Pons (tissue), 1 donor: Measurements from ENCODE around the gene HOXD3.

Experiments
- DNase-seq: peaks from one replicate; pipeline ENCODE4 v3.0.0-alpha.2; 2016; ENCODE audit warnings: low spot score

The HOXD3 gene

DNA sequence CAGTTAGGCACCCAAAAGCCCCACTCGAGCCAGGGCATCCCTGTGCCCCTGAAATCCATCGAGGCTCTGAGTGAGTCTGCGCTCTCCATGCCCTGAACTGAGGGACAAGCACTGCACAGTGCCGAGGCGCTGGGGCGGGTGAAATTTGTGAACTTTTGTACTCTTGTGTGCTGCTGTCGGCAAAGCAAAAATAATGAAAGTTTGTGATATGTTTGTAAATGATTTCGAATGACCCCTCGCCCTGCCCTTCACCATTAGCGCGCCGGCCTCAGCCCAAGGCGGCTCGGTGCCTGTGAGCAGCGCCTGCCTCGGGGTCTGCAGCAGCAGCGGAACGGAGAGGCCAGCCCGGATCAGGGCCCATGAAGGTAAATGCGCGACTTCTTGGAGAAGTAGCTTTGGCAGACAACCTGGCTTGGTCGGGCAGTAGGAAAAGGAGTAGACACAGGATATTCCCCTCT lies 7.6 kb upstream of the HOXD3 start:
- DNase-seq, result no peak

DNA sequence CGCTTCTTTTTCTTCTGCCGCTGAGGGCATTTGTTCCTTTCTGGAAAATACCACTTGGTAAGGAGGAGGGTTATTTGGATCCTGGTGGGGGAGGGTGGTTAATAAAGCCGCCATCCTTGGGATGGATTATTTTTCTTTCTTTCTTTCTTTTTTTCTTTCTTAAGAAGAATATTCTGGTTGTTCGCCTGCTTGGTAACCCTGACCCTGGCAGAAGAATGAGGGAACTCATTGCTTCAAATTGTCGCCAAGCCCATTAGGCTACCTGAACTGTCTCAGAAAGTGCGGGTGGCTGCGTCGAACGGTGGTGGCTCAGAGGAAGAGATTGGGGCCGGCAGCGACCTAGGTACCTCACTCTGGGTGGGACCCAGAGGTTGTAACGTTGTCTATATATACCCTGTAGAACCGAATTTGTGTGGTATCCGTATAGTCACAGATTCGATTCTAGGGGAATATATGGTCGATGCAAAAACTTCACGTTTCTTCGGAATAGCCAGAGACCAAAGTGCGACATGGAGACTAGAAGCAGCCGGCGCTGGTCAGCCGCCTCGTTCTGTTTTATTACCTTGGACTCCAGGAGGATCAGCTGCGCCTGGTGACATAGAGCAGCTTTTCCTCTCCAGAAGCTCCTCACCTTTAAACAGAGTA lies 7.0 kb upstream of the HOXD3 start:
- DNase-seq, result no peak

DNA sequence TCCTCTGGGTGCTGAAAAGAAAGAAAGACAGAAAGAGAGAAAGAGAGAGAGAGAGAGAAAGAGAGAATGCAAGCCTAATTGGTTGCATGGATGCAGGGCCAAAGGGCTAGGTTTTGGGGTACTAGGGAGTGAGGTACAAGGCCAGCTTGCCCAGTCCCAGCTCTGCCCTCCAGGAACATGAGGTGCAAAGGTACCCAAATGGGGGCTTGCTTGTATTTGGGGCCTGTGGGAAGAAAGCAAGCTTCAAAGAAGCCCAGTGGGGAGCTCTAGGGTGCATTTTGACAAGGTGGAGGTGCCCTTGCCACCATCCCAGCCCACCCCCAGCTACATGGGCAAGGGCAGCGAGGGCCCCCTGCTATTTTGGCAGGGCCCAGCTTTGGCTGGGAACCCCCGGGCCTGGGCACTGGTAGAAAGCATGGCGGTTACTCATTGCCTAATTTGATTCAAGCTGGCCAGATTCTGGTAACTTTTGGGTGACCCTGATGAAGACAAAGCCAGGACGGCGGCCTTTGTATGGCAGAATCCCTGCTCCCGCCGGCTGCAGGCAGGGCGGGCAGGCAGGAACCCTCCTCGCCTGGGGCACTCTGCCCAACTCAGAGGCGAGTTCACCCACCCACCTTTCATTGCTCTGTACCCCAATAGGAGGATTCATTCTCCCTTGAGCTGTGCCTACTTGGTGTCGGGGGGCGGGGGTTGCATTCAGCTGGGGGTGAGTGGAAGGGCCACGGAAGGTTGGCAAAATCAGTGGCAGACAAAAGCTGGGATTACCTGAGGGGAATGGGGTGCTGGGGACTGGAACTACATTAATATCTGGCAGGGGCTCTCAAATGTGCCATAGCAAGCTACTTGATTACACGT lies 6.3 kb upstream of the HOXD3 start:
- DNase-seq, result no peak

DNA sequence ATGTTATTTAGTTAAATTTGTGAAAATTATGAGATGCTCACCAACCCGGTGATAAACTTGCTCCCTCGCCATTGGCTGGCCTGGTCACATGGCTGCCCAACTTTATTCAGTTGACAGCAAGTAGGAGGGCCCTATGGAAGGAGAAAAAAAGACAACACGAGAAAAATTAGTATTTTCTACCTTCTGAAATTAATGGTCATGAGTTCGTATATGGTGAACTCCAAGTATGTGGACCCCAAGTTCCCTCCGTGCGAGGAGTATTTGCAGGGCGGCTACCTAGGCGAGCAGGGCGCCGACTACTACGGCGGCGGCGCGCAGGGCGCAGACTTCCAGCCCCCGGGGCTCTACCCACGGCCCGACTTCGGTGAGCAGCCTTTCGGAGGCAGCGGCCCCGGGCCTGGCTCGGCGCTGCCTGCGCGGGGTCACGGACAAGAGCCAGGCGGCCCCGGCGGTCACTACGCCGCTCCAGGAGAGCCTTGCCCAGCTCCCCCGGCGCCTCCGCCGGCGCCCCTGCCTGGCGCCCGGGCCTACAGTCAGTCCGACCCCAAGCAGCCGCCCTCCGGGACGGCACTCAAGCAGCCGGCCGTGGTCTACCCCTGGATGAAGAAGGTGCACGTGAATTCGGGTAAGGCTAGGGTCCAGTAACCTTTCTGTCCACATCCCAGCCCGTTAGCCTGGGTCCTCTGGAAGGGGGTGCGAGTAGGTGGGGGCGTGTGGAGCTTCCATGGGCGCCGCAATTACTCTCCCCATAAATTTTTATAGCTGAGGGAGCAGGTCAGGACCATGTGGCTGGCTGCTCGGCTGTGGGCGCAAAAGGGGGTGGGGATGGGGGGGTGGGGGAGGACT lies 5.4 kb upstream of the HOXD3 start, which contains the start of gene HOXD4:
TSS of gene HOXD4 (plus strand) at position 109 of the 846 bp plus-strand sequence. CDS start at position 193, 84 bp downstream.
- DNase-seq, result peak; percentile 54

DNA sequence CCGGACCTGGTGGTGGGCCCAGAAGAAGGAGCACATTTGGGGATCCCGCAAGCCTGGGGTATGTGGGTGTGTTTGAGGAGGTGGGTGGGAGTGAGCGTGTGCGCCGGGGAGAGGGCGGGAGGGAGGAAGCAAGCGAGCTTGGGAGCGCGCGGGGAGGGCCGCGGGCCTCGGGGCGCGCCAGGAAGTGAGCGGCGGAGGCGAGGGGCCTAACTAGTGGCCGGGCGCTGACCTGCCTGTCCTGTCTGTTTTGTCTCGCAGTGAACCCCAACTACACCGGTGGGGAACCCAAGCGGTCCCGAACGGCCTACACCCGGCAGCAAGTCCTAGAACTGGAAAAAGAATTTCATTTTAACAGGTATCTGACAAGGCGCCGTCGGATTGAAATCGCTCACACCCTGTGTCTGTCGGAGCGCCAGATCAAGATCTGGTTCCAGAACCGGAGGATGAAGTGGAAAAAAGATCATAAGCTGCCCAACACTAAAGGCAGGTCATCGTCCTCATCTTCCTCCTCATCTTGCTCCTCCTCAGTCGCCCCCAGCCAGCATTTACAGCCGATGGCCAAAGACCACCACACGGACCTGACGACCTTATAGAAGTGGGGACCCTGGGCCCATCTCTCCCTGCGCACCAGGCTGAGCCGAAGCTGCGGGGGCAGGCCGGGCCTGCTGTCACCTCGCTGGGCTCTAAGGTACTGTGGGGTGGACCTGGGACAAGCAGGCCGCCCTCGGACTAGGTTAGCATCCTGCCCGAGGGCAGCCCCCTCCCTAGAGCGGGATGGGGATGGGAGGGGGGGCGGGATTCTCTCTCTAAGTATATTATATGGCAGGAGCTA lies 4.5 kb upstream of the HOXD3 start:
- no peak for DNase-seq

DNA sequence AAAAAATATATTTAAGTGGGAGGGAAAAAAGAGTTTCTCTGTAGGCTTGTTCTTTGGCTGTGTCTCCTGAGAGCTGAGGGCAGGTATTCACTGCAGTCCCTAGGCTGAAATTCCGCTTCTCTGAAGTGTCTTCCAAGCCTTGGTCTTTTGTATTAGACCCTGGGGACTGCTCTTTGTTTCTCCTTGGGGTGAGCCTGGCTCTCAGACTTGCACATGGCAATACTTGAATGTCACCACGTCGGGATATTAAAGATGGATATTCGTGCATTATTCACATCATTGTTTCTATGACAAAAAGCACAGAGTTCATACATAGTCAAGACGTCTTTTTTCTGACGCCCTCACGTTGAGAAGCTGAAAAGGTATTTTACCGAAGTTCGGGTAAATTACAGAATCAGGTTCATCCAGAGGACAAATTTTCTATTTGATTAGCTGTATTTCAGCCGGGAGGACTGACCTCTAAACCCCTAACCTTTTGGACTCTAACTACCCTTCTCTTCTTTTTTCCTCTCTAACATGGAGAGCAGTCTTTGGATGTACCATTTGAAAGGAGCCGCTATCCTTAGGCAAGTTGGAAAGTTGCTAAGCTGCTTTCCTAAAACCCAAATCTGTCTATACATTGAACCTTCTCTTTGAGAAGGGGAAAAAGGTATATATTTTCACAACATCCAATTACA lies 2.4 kb upstream of the HOXD3 start:
- DNase-seq, result no peak

DNA sequence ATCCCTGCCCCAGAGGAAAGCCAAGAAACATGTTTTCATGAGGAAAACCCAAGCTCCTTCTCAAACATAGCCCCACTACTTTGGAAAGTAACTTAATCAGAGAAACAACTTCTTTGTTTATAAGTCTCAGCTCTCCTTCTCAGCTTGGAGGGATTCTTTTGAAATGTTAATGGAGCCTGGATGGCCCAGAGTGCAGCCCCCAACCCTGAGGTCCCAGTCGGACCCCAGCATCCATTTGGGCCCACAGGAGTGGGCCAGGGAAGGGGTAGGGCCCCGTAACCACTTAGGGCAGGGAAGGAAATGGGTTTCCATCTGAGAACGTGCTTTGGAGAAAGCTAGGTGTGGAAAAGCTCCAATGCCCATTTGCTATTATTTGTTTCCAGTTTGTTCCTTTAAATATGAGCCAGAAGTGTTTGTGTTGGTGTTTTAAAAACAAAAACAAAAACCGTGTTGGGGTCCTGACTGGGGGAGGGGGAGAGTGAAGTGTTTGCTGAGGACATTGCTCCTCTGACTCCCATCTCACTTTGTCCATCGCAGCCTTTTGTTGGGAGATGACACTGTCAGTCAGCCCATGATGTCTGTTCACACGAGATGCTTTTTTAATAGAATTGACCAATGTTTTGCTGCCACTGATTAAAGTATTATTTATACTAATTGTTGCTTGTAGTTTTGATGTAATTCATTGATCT lies 1.6 kb upstream of the HOXD3 start:
- no peak for DNase-seq

DNA sequence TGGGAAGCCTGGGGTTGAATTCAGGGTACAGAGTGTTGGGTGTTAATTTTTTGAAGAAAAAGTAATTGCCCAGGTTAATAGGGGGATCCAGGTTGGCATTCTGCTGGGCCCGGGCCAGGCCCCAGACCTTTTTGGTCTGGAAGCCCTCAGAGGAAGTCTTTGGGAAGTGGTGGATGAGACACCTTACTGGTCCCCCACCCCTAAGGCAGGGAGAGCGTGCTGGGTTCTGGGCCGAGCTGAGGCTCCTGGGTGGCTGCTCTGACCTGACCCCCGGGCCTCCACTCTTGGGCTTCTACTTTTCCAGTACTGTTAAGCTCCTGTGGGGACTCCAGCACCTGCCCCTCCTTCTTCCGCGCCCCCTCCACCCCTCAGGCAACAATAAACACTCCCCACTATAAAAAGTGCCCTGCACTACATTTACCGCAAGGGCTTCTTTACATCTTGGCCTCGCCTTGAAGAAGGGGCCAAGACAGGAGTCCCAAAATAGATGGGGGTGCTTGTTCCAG lies 753 bp upstream of the HOXD3 start:
- no peak for DNase-seq

DNA sequence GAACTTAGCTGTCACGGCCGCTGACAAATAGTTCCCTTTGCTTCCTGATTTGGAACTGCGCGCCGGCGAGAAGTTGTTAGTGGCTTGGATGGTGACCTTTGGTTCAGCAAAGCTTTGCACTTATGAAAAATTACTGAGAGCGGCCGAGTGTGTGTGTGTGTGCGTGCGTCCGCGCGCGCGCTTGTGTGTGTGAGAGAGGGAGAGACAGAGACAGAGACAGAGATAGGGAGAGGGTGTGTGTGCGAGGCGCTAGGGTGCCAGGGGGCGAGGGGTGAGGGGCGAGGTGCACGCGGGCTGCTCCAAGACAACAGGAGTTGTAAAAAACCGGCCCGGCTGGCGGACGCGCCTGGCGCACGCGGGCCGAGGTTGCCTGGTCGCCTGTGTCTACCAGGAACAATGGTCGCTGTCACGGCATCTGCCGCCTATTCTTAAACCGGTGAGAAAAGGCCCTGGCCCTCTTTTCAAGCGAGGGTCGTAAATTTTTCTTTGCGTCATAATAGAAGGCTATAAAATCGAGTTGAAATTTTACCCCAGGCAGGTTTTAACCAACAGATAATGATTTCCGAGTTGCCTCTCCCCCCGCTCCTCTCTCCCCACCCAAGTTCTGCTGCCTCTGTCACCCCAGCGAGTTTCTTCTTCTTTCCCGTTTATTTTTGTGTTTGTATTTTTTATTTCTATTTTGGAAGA lies 535 bp downstream of the HOXD3 start:
- DNase-seq, result no peak

DNA sequence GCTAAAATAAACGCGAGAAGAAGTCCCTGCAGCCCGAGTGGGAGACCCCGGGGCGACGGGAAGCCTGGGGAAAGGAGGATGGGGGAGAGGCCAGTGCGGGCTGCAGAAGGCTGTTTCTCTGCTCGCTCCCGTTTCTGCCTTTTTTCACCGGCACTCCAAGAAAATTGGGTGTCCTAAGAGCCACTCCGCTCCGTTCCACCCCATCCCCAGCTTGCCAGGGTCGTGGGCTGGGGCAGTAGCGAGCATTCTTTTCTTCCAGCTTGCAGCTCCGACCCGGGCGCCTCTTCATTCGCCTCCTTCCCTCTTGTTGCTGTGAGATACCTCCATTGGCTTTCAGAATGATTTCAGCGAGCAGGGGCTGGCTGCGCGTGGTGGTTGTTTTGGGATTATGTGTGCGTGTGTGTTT lies 1.1 kb downstream of the HOXD3 start:
- DNase-seq, result no peak

DNA sequence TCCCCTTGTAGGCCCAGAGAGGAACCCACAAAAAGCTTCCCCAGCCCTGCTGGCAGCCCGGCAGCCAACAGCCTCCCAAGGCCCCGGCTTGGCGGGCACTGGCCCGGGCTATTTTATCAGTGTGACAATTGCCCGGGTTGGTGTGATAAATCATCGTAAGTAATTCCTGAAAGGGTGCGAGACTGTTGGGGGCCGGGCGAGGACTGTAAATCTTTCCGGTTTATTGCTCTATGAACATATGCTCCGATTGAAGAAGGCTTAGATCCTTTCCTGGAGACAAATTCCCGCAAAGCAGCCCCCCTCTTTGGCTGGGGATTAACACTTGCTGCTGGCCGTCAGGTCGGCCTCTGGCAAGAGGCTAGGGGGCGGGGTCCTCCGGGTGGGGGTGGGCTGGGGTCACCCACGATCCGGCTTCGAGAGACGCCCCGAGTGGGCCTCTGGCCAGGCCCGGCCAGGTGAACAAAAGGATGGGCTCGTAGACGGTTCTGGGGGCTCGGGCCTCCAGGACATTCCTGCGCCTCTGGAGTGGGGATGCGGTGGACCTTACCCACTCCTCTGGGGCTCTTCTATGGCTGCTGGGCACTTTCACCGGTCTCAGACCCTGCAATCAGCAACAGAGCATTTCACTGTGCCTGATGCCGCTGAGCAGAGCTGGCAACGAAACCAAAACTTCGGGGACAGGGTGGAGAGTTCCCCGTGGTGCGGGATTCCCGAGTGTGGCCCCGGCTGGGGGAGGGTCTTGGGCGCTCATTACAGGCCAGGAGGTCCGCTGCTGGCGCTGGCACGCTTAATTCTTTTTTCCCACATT lies 2.0 kb downstream of the HOXD3 start:
- no peak for DNase-seq

DNA sequence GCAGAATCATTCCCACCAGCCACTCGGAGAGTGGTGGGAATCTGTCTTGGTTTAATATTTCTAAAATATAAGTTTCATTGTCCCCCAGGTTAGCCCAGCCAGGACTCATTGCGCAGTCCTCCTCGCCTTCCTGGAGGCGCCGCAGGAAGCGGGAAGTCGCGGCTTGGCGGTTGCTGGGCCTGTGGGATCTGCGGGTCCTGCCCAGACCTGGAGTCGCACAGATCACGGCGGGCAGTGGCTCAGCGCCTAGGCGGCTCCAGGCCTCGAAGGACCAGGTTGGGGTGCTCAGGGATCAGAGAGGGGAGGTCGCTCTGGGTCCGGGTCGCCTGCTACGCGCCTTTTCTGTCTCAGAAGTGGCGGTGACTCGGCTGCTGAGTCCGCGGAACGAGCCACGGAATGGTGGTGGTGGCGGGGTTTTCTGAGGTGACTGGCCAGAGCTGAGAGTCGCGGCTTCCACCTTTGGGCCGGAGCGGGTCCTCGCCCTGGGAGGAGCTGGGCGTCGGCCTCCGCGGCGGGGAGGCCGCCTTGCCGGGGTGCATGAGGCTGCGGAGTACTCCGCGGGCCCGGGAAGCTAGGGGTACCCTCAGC lies 2.6 kb downstream of the HOXD3 start:
- DNase-seq, result no peak

DNA sequence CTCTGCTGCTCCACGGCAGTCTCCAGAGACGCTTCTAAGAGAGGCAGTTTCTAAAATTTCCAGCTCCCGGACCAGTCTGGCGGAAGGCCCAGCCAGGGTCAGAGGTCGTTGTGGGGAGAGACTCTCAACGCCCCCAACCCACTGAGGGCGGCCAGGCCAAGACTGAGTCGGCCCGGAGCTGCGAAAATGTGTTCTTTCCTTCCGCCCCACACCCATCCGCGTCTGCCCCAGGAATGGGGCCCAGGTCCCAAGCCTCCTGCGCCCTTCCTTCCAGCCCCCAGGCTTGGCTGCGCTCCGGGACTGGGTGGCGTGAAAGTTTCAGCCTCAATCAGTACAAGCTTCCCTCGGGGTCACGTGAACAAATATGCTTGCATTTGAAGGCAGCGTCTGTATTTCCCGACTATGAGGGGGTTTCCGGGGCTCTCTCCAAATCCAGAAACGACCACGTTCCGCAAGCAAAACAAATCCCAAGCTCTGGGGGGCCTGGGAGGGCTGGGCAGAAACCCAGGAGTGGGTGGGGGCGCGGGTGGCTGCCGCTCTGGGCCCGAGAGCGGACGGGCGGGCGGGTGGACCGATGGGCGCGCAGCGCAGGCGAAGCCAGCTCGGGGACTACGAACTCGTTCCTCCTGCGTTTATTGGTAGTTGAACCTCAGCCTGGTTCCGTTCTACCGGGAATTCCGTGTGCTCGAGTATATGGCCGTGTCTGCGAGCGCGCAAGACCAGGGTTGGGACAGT lies 3.3 kb downstream of the HOXD3 start:
- no peak for DNase-seq

DNA sequence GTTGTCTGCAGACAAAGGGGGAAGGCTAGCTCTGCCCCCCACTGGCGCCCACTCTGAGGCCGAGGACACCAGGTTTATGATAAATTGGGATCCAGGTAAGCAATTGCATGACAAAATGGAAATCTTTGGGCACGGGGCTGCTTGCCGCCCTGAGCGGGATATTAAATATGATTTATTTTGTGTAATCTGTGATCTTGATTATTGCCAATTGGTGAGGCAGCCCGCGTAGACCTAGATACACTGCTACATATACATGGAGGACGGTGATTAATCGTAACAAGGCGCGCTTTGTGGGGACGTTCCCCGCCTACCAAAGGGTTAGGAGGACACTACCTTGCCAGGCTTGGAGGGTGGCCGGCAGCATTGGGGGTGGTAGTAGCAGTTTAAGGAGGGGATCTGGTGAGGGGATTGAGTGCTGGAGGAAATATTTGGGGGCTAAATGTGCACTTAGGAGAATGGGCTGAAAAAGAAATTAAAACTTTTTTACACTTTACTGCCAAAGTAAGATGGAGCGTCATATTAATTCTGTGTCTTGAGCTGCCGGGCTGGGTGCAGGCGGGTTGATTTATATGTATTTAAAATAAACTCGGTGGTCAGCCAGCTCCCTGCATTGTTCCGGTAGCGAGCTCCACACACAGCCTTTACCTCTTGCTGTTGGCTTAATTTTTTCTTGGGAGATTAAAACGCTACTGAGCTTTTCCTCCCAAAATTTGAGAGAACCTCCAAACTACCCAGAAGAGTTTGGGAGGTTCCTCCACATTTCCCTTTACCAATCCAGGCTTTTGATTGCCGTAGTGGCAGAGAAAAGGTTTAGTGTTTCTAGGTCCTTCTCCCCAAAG lies 4.1 kb downstream of the HOXD3 start:
- DNase-seq, result no peak

DNA sequence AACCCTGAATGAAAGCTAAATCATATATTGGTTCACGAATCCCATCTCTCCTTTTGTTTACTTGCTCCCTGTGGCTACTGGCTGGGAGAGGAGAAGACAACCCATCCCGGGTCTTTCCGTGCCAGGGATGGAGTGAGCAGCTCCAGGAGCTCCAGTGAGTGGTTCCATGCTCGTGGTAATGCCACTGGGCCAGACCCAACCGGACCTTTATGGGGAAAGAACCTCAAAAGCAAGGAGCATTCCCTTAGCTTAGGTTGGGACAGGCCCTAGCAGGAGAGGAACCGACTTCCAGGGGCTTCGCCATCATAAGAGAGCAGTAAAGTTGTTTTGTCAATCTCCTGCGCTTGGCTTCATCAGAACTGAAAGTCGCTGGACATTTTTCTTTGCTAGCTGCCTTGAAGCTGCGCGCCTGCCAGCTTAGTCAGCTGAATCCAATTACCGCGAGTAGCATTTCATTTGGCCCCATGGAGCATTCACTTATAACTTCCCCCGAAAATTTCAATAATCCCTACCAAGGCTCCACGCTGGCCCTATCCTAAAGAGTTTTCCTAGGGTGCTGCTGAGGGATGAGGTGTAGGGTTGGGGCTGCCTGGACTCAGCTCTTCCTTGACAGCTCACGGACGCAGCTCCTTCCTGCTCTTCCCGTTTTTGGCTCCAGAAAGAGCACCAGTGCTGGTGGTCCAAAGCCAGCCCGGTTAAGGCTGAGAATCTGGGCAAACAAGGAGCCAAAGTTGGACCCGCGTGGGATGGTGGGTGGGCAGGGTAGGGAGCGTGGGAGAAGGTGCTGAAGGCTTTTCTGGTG lies 4.9 kb downstream of the HOXD3 start:
- no peak for DNase-seq
